ENCODE data around the gene BMPER. TPM values are rescaled to one million over a fixed set of nuclear protein-coding genes. Genes with fewer than 3 reads are reported as not detected.

Gene BMPER
- total RNA-seq, 4 donors from 2014 or later, result 3.1 to 6.1 (median 3.9) TPM

DNA sequence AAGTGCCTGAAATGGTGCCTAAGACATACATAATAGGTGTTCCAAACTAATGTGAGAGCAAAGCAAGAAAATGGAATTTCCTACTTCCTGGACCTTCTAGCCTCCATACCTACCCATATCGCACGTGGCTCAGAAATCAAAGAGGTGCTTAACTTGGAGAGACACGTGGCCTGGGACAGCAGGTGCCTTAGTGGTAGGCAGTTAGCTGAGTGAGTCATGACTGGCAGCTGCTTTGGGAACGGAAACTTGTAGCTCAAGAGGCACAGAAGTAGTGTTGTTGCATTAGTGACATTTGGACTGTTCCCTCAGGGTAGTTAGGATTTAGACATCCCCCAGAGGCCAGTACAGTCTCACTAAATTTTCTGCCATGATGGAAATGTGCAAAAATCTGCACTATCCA is 12.0 kb upstream of the BMPER start:
- TF ChIP-seq, protein P1, sequence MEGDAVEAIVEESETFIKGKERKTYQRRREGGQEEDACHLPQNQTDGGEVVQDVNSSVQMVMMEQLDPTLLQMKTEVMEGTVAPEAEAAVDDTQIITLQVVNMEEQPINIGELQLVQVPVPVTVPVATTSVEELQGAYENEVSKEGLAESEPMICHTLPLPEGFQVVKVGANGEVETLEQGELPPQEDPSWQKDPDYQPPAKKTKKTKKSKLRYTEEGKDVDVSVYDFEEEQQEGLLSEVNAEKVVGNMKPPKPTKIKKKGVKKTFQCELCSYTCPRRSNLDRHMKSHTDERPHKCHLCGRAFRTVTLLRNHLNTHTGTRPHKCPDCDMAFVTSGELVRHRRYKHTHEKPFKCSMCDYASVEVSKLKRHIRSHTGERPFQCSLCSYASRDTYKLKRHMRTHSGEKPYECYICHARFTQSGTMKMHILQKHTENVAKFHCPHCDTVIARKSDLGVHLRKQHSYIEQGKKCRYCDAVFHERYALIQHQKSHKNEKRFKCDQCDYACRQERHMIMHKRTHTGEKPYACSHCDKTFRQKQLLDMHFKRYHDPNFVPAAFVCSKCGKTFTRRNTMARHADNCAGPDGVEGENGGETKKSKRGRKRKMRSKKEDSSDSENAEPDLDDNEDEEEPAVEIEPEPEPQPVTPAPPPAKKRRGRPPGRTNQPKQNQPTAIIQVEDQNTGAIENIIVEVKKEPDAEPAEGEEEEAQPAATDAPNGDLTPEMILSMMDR (IDR thresholded peaks at IDR 0.05; ENCODE audit: low read depth), result no peak

DNA sequence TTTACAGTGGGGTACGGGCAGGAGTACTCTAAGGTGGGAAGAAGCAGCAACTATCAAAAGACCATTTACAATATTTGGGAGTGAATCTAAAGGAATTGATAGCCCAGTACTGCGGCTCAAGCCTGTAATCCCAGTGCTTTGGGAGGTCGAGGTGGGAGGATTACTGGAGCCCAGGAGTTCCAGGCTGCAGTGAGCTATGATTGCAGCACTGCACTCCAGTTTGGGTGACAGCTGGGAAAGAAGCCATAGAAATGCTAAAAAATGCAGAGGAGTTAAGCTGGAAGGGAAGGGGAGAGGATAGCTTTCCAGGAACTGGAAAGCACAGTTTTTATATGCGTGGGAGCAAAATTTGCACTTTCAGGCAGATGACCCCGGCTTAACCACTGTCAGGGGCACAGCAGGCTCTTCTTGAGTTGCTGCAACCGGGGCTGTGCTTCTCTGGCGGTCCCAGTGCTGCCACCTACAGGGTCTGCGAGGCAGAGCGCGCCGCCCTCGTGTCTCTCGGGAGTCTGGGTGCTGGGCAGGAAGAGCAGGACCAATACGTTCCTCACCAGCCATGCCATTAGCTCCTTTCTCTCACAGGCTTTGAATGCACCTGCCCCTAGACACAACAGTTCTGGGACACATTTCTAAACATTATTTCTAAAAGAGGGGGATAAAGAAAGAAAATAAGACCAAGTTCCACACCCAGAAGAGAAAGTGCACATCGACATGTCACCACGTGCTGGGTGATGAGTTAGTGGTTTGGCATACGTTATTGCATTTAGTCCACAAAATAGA is 10.1 kb upstream of the BMPER start:
- TF ChIP-seq, protein P1 (IDR thresholded peaks at IDR 0.05; ENCODE audit: low read depth), result no peak

DNA sequence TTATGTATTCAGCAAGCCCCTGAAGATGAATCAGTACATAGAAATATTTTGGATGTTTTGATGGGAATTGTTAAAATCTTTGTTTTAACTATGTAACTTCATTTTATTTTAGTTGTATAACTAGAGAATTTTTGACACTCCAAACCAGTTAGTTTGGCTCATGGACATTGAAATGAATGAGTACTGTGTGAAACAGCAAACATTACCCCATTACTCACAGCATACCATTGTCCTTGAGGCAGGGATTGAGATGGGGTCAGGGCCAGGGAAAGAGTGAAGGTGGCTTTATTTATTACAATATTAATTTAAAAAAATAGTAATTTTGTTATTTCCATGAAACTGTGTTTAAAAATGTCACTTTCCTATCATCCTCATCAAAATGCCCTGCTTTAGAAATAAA is 4.8 kb upstream of the BMPER start:
- TF ChIP-seq, protein P1 (IDR thresholded peaks at IDR 0.05; ENCODE audit: low read depth), result no peak

DNA sequence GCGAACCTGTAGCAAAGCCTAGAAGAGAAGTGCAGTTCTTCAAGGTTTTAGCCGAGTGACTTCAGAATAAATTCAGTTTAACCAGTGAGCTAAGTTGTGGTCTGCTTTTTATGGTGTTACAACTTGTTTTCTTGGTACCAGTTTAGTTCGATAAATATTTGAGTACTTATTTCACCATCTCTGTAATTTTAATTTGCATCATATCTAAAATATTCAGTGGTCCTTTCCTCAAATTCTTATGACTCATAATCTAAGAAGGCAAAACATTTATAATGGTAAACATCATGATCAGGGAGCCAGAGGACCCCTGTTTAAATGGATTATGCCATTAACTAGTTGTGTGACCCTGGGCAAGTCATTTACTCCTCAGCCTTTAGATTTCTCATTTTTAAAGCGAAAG is 4.1 kb upstream of the BMPER start:
- TF ChIP-seq, protein P1 (IDR thresholded peaks at IDR 0.05; ENCODE audit: low read depth), result no peak

DNA sequence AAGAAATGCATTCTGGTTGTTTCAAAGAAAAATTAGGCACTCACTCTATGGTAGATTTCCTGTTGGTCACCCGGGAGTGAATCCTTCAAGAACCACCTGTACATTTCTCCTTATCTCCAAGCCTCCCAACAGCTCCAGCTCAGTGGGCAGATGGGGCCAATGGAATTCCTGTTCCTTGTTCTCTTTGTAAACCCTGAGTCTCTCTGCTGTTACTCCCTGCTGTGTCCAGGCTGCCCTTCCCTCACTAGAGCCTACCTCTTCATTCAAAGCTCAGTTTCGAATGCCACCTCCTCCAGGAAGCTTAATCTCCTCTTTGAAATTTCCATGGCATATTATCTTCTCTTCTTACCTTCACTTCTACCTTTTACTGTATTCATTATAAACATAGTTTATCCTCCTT is 3.5 kb upstream of the BMPER start:
- TF ChIP-seq, protein P1 (IDR thresholded peaks at IDR 0.05; ENCODE audit: low read depth), result no peak

DNA sequence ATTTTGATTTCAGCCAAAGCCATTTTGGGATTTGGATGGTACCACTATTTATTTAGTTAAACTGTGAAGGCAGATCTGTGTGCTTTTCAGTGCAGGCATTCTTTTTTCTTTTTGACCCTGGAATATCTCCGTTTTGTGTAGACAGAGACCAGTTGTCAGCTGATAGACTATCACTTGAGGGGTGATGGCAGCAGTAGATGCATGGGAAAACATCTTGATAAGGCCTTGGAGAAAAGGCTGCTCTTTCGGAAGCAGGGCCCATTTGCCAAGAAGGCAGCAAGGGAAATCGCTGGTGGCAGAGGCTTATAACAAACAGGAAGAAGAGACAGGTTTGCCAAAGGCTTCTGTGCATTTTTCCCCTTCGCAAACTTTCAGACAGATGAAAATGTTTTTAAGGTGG is 2.6 kb upstream of the BMPER start:
- TF ChIP-seq, protein P1 (IDR thresholded peaks at IDR 0.05; ENCODE audit: low read depth), result no peak

DNA sequence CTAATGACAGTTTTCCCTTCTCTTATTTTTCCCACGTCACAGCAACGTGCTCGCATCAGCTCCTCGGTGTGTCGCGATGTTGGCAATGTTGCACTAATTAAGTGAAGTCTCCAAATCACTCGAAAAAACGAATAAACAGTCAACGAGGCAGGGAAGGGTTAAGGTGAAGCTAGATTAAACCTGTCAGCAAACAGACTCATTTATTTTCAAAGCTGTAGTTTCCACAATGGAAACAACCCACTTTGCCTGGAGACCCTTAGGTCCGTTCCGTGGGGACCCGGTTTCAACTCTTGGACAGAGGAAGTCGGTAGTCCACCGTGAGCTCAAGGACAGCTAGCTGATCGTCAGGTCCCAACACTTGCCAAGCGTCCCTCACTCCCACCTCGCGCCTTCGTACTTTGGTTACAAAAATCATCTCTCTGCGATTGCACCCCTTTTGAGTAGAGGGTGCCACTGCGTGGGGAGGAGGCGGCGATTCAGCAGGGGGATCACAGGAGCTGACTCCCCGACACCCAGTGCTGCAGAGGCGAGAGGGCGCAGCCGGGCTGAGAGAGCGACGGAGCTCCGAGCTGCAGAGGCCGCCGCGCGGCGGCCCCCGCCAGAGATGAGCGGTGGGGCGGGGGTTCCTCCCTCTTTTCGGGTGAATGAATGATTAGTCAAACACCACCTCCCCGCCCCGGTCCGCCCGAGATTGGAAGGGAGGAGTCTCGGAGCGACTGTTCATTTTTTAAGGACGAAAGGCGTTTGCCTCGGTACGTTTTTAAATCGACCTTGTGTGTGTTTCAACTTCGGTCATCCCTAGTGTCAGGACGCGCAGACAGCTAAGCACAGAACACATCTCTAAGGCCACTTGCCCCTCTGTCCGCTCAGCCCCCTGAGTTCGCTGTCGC is 1.3 kb upstream of the BMPER start:
- TF ChIP-seq, protein P1 (IDR thresholded peaks at IDR 0.05; ENCODE audit: low read depth), result no peak

Measured in subcutaneous adipose tissue (tissue), 4 donors.